ENCODE results near the gene DDX17.

The DDX17 gene

DNA sequence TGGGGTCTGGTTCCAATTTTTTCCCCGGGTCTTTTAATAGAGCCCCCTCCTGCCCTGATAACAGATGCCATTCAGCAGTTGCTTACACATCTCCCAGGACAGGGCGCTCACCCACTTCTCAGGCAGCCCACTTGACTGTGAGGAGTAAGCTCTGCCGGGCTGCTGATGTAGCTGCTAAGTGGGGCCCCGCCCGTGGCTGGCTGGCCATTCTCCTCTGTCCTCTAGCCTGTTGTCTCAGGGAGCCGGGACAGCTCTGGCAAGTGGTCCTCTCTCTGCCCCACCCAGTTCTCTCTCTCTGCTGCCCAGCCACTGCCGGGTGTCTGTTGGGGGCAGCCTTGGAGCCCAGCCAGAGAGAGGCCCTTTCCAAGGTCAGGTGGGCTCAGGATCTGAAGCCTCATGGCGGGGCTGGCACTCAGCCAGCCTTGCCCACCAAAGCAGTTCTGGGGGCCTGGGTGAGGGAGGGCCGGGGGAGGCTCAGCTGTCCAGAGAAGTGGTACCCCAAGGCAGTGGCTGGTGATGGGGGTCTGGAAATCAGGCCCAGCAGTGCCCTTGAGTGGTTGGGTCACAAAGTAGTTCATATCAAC is 60.0 kb downstream of the DDX17 start:
- DNase-seq: no peak

DNA sequence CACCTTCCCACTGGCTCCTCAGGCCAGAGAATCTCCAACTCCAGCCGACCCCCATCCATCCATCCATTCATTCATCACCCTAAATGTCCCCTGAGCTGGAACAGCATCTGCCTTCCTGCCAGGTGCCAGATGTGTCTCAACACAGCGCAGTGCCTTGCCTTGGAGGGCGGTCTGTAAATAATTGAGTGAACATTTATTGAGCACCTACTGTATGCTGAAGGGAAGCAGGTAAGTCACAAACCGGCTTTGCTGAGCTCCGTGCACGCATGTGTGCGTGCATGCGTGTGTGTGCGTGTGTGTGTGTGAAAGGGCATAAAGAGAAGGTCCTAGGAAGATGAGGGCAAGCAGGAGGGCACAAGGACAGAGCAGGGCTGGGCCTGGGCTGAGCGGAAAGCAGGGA is 61.3 kb downstream of the DDX17 start:
- no peak for DNase-seq

DNA sequence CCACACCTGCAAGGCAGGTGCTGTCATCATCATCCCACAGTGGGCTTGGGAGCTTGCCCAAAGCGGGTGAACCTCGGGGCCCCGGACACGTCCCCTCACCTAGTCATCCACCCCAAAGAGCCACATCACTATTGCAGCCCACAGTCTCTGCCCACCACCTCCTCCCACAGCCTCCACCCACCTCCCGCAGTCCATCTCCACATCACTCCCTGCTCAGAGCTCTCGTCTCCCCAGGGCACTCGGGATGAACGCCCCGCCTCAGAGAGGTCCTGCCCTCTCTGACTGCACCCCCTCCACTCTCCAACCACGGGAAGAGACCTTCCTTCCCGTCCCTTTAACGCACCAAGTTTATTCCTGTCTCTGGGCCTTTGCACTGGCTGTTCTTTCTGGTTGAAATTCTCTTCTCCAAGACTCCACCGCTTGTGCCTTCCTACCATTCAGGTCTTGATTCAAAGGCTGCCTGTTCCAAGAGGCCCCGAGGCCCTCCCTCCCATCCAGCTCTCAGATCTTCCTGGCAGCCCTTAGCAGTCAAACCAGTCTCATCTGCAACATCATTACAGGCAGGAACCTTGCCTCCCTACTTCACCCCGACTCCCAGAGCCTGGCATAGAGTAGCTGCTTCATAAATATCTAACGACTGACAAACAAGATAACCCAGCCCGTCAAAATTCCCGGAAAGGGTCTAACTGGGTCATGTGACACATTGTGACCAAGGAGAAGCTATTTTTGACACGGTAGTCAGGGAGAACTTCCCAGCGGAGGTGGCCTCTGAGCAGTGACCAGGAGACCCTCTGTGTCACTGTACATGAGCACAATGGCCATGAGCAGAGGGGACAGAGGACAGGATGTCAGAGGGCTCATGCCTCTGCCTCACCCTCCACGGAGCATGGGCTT is 62.2 kb downstream of the DDX17 start:
- DNase-seq: no peak

DNA sequence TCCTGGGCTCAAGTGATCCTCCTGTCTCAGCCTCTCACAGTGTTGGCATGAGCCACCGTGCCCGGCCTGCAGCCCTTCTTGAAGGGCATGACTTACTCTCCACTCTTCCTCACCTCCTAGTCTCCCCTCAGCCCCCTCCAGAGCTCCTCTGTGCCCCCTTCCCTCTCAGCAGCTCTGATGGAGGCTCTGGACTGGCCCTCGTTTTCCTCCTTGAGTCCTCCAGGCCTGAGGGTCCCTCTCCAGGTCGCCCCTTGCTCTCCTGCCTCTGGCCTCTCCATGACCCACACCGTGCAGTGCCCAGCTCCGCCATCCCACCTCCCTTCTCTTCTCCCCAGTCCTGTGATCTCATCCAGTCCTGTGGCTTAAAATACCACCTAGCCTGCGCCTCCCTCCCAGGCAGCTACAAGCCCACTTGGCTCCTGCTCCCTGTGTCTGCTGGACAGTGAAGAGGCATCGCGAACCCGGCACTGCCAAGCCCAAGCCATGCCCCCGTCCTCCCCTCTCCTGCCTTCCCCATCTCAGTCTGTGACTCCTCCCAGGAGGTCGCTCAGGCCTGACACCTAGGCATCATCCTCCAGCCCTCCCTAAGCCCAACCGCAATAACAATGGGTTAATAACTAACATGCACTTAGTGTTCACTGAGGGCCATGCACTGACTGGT is 63.0 kb downstream of the DDX17 start:
- no peak for DNase-seq

DNA sequence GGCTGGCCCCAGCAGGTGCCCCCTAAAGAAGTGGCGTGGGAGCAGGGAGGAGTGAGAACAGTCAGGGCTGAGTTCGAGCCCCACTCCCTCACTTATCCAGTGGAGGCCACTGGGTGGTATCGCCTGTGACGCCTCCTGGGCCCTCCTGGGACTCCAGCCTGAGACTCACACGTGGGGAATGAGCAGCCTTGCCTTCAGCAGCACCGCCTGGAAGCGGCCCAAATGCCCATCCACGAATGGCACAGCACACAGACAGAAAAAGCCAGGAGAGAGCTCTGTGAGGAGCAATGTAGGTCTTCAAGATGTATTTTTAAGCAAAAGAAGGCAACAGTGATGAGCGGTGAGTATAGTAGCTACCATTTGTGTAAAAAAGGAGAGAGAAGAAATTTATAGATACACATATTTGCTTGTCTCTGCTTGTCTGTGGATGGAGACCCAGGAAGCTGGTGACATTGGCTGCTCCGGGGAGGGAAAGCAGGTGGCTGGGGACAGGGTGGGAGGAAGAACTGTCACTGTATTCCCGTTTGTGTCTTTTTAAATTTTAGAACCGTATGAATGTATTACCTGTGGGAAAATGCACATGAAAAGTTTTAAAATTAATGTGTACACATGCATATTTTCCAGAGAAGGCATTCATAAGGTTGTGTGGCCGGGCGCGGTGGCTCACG is 64.4 kb downstream of the DDX17 start:
- DNase-seq: no peak

DNA sequence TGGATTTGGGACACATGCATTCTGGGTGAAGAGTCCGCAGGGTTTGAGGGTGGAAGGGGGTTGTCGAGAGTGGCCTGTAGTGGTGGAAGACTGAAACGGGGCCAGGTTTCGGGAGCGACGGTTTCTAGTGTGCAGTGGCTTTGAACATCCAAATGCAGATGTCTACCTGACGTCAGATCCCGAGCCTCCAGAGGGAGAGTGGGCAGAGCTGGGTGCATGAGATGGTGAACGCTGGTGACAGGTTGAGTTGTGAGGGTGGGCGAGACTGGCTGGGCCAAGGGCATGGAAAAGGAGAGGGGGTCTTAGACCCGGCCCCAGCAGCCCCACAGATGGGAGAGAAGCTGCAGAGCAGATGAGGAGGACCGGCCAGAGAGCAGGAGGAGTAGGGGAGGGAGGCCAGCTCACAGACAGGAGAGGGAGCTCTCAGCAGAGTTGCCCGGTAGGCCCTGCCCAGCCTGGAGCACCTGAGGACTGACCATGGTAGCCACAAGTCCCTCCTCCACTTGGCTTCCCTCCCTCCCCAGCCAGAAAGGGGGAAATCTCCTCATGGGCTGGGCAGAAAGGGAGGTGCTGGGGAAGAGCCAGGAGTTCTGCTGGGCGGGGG is 65.3 kb downstream of the DDX17 start:
- no peak for DNase-seq

DNA sequence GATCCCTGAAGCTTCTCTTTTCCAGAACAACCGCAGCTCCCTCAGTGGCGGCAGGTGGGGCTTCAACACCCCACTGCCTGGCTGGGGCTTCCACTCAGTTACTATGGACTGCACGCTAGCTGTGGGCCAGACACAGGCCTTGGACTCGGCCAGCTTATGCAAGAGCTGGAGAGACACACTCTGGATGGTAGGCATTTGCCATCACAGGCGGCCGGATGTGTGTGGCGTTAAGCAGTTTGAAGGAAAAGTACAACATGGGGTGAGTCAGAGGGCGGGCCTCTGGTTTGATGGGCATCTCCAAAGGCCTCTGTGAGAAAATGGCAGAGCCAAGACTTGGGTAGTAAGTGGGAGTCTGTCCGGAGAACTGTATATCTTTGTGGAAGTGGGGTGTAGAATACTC is 68.7 kb downstream of the DDX17 start:
- no peak for DNase-seq

DNA sequence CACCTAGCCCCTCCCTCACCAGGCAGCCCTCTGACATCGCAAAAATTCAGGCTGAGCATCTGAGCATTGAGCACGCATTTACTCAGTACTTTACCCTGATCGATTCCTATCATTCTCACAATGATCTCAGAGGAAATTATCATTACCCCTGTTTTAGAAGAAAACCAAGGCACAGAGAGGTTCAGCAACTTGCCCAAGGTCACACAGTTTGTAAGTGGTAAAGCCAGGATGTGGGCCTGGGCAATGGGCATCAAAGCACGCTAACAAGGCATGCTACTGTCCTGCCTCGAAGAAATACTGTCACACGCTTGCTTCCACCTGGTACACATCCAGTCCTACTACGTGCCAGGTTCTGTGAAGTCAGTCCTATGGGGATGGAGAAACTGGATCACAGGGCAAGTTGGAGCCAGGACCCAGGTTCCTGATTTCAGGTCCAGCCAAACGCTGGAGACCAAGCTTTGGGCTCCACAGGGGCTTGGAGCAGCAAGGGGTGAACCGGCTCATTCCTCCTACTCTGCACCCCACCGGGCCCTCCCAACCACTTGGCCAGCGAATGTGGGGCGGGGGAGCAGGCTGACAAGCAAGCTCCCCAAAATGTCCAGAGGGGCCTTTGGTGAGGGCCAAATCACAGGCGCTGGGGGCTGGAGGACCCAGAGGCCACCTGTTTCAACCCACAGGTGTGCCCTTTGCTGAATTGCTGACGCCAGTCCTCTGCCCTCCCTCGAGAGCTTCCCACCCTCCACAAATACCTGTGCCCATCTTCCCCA is 69.3 kb downstream of the DDX17 start:
- no peak for DNase-seq

DNA sequence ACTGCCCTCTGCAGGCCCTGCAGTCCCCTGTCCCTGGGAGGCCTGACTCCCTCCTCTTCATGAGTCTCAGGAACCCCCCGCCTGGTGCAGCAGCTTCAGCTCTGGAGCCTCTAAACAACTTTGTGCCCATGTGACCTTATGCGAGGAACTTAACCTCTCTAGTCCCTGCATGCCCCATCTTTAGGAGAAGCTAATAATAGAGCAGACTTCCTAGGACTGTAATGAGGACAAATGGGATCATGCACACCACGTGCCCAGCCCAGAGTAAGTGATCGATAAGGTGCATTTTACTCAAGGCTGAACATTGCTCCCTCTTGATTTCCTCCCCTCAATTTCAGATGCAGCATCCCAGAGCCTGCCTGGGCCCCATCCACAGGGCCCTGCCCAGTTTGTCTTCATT is 70.1 kb downstream of the DDX17 start:
- no peak for DNase-seq

DNA sequence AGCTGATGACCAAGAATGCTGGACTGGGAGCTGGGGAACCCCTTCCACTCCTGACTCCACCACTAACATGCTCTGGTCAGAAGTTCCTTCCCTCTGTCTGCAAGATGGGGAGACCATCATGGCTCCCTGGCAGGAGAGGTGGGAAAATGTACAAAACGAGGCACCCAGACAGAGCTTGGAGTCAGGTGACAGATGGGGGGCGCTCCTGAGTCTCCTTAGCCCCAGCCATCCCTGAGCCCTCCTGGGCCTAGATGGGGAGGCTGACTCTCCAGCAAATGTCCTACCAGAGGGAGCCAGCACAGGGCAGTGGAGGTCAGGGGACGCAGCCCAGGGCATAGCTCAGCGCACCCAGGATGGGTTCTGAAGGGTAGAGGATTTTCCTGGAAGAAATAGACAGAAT is 71.1 kb downstream of the DDX17 start:
- no peak for DNase-seq

DNA sequence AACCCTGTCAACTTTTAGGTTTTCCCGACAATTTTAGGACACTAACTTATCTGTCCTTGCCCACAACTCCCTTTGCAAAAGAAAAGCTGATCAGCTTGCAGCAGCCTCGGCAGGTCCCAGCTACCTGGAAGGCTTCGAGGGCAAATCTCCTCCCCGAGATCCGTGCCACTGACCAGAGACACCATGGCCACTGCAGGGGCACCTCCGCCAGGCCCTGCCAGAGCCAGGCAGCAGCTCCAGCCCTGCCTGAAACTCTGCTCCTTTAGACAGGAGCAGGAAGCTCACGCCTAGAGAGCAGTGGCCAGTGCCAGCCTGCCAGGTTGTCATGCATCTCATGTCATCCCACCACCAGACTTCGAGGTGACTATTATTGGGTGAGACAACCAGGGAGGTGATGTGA is 72.2 kb downstream of the DDX17 start:
- DNase-seq: no peak

All from femur (tissue), 1 donor.